Urothelium cell line (cell line): Measurements from ENCODE around the gene ISG15.
"Not testable (repeated sequence)": the region's sequence is repeated elsewhere in the genome, so short reads cannot be mapped to it uniquely, and the experiment has no call there.

Source experiments
- DNase-seq: peaks from one replicate; pipeline ENCODE4 v3.0.0; 2011; ENCODE audit warnings: low spot score, mixed read lengths
- FAIRE-seq: peaks from 2 replicates; lab custom pipeline; 2011; peaks lifted over from hg19 to GRCh38; lab: Jason Lieb, UNC

ISG15 gene

GRCh38 chr1:993379-993995, 19.8 kb upstream of the ISG15 start:
- no peak for DNase-seq
- FAIRE-seq: no peak

DNA sequence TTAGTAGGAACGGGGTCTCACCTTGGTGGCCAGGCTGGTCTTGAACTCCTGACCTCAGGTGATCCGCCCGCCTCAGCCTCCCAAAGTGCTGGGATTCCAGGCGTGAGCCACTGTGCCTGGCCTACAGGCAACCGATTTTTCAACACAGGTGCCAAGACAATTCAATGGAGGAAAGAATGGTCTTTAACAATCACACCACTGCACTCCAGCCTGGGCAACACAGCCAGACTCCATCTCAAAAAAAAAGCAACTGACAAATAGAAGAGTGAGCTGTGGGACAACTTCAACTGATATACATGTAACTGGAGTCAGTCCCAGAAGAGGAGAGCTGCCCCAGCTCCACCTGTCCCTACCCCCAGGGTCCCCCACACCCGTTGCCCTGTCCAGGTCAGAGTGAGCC, 18.8 kb upstream of the ISG15 start:
- FAIRE-seq, DNase-seq: not testable (repeated sequence)

DNA sequence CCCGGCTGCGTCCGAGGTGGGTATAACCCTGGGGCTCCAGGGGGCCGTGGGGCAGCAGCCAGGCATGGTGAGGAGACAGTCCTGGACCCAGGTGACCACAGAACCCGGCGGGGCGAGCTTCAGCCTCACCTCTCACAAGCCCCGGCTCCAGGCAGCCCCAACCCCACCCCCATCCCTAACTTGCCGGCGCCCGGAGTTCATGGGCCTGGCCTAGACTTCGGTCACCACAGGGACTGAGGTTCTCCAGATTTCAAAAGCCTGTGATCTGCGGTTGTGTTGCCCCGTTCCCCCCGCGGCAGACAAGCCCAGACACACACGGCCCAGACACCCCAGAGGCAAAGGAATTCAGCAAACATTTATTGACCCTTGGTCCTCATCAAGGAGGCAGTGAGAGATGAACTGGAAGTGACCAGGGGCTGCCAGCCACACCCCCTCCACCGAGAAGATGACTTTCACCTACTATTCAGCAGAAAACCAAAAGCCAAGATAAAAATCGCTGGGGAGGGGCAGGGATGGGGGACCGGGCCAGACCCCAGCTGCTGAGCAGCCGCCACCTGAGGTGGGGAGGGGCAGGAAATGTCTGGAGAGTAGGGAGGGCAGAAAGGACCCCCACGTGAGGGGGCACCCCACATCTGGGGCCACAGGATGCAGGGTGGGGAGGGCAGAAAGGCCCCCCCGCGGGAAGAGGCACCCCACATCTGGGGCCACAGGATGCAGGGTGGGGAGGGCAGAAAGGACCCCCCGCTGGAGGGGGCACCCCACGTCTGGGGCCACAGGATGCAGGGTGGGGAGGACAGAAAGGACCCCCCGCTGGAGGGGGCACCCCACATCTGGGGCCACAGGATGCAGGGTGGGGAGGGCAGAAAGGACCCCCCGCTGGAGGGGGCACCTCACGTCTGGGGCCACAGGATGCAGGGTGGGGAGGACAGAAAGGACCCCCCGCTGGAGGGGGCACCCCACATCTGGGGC, 17.3 kb upstream of the ISG15 start:
- no peak for DNase-seq
- FAIRE-seq: no peak

DNA sequence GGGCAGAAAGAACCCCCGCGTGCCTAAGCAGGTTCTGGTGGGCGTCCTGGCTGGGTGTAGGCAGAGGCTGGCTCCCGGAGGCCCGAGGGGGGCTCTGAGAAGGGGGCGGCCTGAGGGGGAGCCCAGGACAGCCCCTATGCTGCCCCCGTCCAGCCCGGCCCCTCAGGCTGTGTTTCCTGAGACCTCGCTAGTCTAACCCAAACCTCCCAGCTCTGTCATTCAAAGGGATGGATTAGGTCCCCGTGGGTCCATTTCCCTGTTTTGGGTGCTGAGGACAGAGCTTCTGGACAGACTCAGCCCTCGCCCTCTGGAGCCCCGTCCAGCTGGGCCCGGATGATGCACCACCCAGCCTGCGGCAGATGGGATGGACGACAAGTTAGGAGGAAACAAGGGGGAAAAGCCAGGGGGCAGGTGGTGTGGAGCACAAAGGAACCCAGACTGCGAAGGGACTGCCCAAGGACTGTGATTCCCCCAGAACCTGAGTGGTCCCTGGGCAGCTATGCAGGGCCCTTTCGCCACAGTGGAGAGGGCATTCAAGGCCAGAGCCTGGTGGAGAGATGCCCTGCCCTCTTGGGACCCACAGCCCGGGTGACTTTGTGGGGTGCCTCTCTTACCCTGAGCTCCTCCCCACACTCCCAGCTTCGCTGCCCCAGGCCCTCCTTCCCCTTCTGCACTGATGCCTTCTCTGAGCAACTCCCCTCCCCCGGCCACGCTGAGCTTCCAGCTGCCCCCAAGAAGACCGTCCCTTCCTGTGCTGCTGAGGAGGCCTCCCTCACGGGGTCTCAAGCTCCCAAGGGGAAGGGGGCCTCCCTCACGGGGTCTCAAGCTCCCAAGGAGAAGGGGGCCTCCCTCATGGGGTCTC, 16.2 kb upstream of the ISG15 start:
- FAIRE-seq (no peak), DNase-seq (no peak)

DNA sequence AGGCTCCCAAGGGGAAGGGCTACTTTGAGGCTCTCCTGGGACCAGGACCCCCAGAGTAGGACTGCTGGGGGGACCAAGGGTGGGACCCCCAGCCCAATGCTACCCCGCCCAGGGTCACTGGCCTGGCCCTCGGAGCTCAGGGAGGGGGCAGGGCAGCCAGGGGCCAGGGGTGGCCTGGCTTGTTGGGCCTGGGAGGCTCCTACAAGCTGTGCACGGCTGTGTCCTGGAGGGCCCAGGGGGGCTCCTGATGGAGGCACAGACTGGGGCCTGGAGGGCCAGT, 15.6 kb upstream of the ISG15 start:
- no peak for FAIRE-seq
- no peak for DNase-seq

- DNase-seq: no peak
- FAIRE-seq: no peak
Observed at GRCh38 chr1:997993-998744, 15.1 kb upstream of the ISG15 start.

GRCh38 chr1:998745-998994, 14.6 kb upstream of the ISG15 start:
- FAIRE-seq (no peak), DNase-seq (no peak)

DNA sequence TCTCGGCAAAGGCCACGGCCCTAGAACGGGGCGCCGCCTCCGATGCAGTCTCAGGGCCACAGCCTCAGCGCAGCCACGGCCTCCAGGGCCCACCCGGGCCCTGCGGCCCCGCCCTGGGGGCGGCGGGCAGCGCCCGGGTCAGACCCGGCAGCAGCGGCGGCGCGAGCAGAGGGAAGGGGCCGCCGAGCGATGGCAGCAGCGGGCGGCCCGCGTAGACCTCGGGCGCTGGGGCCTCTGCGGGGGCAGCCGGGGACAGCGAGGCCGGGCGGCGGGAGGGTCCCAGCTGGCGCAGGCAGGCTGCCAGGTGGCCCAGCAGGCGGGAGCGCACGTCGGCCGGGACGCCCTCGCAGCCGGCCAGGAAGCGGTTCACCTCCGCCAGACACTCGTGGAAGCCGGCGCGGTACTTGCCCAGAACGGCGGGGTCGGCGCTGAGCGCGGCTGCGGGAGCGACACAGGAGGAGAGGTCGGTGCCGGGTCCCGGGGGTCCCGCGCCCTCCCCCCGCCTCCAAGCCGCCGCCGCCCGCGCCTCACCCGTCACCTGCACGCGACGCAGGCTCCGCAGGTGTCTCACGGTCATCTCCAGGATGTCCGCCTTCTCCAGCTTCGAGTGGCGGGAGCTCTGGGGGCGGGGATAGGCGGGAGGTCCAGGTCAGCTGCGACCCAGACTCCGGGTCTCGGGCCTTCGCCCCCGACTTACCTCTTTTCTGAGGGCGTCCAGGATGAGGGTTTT, 14.1 kb upstream of the ISG15 start:
- no peak for DNase-seq
- FAIRE-seq: no peak

- FAIRE-seq (no peak), DNase-seq (no peak)
Observed at GRCh38 chr1:999725-1000356, 13.5 kb upstream of the ISG15 start, which contains the start of gene HES4. Gene HES4, minus strand, starts transcription at chr1:1000097. Its CDS starts 124 bp downstream, at chr1:999973.

- DNase-seq (no peak), FAIRE-seq (no peak)
Observed at GRCh38 chr1:1000357-1001056, 12.8 kb upstream of the ISG15 start.

- DNase-seq (no peak), FAIRE-seq (no peak)
Observed at GRCh38 chr1:1001057-1001783, 12.1 kb upstream of the ISG15 start.

- FAIRE-seq (no peak), DNase-seq (no peak)
Observed at GRCh38 chr1:1003618-1004419, 9.5 kb upstream of the ISG15 start.

GRCh38 chr1:1004420-1004779, 8.9 kb upstream of the ISG15 start:
- FAIRE-seq: no peak
- no peak for DNase-seq

DNA sequence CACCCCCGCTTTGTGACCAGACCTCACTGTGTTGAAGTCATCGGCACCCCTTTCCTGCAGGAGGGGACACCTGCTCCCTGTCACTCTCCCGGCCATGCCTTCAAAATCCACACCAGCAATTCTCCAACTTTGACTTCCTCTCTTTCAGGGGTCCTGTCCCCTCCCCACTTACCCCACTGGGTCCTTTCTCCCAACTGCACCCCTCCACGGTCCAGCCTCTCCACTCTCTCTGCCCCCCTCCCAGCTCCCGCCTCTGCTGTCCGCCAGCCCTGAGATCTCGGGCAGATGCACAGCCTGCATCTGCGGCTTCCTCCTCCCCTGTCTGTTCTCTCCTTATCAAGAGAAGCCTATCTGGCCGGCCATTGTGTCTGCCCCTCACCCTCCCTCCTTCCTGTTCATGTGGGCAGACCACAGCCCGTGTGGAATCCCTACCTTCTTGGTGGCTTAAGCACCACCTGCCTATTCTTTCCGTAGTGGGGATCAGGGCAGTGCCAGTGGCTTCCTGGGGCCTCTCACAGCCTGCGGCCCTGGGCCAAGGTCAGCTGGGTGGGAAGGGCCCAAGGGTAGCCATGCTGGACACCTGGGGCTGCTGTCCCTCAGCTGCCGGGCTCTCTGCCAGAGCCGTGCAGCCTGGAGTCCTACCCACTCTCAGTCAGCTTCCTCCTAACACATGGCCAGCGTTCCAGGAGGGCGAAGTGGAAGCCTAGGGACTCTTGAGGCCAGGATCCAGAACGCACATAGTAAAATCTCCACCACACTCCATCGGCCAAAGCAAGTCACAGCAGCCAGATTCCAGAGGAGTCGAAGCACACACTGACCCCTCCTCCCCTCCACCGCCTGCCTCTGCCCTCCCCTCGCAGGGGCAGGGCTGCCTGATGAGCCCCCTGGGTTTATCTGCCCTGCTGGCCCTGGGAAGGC, 8.3 kb upstream of the ISG15 start:
- FAIRE-seq: no peak
- DNase-seq: no peak

DNA sequence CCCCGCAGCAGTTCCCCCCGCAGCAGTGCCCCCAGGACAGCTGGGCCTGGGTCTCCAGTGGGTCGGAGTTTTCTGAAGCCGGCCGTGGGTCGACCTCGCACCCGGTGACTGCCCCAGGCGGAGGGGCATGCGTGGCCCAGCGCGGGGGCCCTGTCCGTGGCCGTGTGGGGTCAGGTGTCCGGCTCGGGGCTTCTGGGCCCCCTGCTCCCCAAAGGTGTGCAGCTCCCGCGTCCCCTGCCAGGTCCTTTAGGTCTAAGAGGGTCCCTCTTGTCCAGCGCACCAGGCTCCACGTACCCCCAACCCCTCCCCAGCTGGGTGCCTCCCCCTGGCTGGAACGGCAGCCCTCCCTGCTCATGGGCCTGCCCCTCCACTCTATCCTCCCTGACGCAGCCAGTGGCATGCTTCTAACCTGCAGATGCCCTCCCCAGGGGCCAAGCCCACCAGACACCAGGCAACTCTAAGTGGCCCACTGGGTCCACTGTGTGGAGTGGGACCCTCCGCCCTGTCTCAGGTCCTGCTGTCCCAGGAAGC, 7.5 kb upstream of the ISG15 start:
- no peak for FAIRE-seq
- DNase-seq: no peak

DNA sequence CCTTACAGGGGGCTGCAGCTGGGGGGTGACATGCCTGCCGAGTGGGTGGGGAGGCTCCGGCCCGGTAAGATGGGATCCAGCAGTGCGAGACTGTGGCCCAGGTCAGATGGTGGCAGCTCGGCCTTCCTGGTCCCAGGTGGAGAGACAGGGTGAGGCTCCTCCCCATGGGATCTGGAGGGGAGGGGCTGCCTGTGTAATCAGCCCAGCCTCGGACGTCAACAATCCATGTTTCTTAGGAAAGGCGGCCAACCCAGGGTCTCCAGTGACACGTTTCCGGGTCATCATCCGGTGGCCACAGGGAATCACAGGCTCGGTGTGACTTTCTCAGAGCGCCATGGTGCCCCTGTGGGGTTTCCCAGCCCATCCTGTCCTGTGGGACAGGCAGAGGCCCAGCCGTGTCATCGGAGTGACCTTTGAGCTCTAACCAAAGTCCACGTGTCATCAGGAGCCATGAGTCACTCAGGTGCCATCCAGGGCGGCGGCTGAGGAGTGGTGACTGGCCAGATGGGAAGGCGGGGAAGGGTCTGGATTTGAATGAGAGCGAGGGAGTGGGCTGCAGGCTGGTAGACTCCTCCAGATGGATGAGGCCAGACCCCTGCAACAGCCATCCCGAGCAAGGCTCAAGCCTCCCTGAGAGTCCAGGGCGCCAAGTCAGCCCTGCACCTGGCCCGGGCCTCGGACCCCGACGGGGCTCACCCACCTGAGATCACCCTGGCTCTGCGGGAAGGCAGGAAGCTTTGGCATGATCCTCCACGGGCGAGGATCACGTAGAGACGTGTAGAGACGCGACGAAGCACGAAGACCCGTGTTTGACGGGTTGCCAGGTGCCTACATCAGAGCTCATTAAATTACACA, 6.8 kb upstream of the ISG15 start:
- no peak for DNase-seq
- no peak for FAIRE-seq
